T-cell (primary cell): ENCODE results near the gene ID2. TPM values are rescaled to one million over a fixed set of nuclear protein-coding genes. Genes with fewer than 3 reads are reported as not detected.

Source experiments
- ATAC-seq, 4 experiments: fragments of 200-7000 bp in 3 of 4; fragments of 150-1000 bp in 1 of 4; cut with Tn5 transposase; replicated peaks in 1 of 4; 1 replicate in 3 of 4; 2 replicates in 1 of 4; pipeline ENCODE4 v1.10.0; 2021; ENCODE audit warnings: moderate library complexity in 3 of 4, mild to moderate bottlenecking in 2 of 4, moderate number of reproducible peaks in 1 of 4
- CTCF ChIA-PET, 2 donors: fragments of 300-600 bp; sonication (Branson Sonifier 250); formaldehyde crosslinking; loops; one replicate each; lab custom pipeline; 2022; ENCODE audit warnings: antibody characterized with exemption in 2 of 2; lab: Charles Lee
- POLR2A ChIA-PET, 2 donors: fragments of 300-600 bp; sonication (Branson Sonifier 250); formaldehyde crosslinking; loops; one replicate each; lab custom pipeline; 2022; ENCODE audit warnings: antibody characterized with exemption in 2 of 2; lab: Charles Lee
- DNase-seq, 35 experiments: peaks; one replicate each; pipeline versions ENCODE4 v3.0.0 to v3.0.0-alpha.2; 2013 to 2023
- H3K27ac ChIP-seq: one replicate; pipeline ENCODE4 v1.5.1; 2013; ENCODE audit warnings: low read length
- H3K27me3 ChIP-seq, 2 experiments: replicated peaks in 1 of 2; 1 replicate in 1 of 2; 2 replicates in 1 of 2; pipeline versions ENCODE4 v1.6.1 to v1.7.0; 2013; ENCODE audit warnings: low read length in 1 of 2, mixed read lengths in 1 of 2; ENCODE audit not compliant: control insufficient read depth in 2 of 2, insufficient read depth in 2 of 2; ENCODE audit errors: extremely low read depth in 1 of 2
- H3K36me3 ChIP-seq, 2 donors: 1 replicate in 1 of 2; 2 replicates in 1 of 2; pipeline versions ENCODE4 v1.6.1 to v1.7.0; 2013; ENCODE audit warnings: low read length in 1 of 2; ENCODE audit not compliant: control insufficient read depth in 2 of 2, insufficient read depth in 1 of 2; ENCODE audit errors: extremely low read depth in 1 of 2
- H3K4me1 ChIP-seq, 2 experiments: 1 replicate in 1 of 2; 2 replicates in 1 of 2; pipeline versions ENCODE4 v1.6.1 to v1.7.0; 2013; ENCODE audit warnings: low read length in 2 of 2, mixed read lengths in 1 of 2; ENCODE audit not compliant: insufficient read depth in 2 of 2, control insufficient read depth in 1 of 2; ENCODE audit errors: extremely low read depth in 1 of 2
- H3K4me3 ChIP-seq, 2 donors: 1 replicate in 1 of 2; 2 replicates in 1 of 2; pipeline versions ENCODE4 v1.5.1 to v1.7.0; 2013; ENCODE audit warnings: mild to moderate bottlenecking in 2 of 2, low read length in 1 of 2, moderate library complexity in 1 of 2; ENCODE audit not compliant: control insufficient read depth in 1 of 2; ENCODE audit errors: extremely low read depth in 1 of 2
- H3K9me3 ChIP-seq: 2 replicates; pipeline ENCODE4 v1.7.0; 2013
- H3K27ac Mint-ChIP-seq, 2 donors: one replicate each; pipeline ENCODE4 v1.8.0; 2020 to 2021; ENCODE audit warnings: mild to moderate bottlenecking in 2 of 2, mixed read lengths in 2 of 2
- H3K27me3 Mint-ChIP-seq, 2 donors: one replicate each; pipeline ENCODE4 v1.8.0; 2021 to 2022; ENCODE audit warnings: mixed read lengths in 2 of 2
- H3K36me3 Mint-ChIP-seq: one replicate; pipeline ENCODE4 v1.8.0; 2021; ENCODE audit warnings: mixed read lengths
- H3K4me1 Mint-ChIP-seq, 3 donors: one replicate each; pipeline ENCODE4 v1.8.0; 2020 to 2022; ENCODE audit warnings: mixed read lengths in 3 of 3, mild to moderate bottlenecking in 1 of 3
- H3K4me3 Mint-ChIP-seq, 3 donors: one replicate each; pipeline ENCODE4 v1.8.0; 2020 to 2022; ENCODE audit warnings: mild to moderate bottlenecking in 3 of 3, mixed read lengths in 3 of 3, moderate library complexity in 3 of 3
- H3K9me3 Mint-ChIP-seq, 3 donors: one replicate each; pipeline ENCODE4 v1.8.0; 2020 to 2022; ENCODE audit warnings: mixed read lengths in 3 of 3
- WGBS: methylation state at CpG from one replicate; pipeline ENCODE4 v1.1.5; 2013; ENCODE audit warnings: missing lambda C conversion rate; ENCODE audit not compliant: insufficient coverage; 5-methylcytosine and 5-hydroxymethylcytosine counted together
- total RNA-seq, 35 experiments: library from RNA in 6 of 35; stranded (reverse) in 6 of 35; fragments of 120-200 nt in 1 of 35; gene quantifications; one replicate each; pipeline versions ENCODE4 v1.2.1 to v1.2.4 and lab custom pipeline; 2013 to 2026

ID2 gene
- total RNA-seq, 5 donors from 2014 or later (not counting 1 experiment from before 2014, with no cell fraction given) = 55.5 to 153 (median 71.1) TPM

DNA sequence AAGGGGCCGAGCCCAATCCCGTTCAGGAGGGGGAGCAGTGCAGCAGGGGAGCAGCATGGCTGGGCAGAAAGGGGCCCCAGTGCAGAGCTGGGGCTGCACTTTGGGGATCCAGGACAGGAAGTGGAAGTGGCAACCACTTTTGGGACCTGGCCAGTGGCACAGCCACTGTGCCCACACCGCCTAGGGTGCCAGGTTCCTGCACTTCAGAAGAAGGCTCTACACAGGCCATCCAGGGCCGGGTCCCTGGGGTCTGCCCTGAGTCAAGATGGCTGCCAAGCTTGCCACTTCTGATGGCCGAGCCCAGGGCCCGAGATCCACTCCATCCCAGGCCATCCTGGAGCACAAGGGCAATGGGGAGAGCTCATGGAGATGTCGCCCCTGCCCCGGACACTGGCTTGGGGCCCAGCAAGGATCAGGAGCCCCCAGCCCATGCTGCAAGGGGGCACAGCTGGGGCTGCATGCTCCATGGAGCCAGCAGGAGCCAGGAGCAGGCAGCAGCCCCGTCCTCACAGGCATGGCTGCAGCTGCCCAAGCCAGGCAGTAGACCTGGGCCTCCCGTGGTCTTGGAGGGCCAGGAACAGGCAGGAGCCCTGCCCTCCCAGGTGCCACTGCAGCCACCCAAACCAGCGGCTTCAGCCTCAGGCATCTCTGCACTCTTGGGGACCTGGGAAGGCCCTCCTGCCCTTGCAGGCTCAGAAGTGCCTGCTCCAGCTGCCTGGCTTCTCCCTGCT, 35.0 kb upstream of the ID2 start:
- no peaks in the 10 kb centered on the region for H3K9me3 ChIP-seq
- H3K4me3 ChIP-seq = no peak overlapping the region
- no peak overlapping the region for H3K27ac ChIP-seq
- H3K36me3 ChIP-seq = no peaks in the 10 kb centered on the region
- Mint-ChIP-seq H3K27me3 (no peaks in the 10 kb centered on the region), H3K4me3 (no peak overlapping the region), H3K4me1 (peaks cover 0 to 2% (median 0%) of the 10 kb centered on the region in 3 donors), H3K36me3 (no peaks in the 10 kb centered on the region), H3K27ac (no peak overlapping the region), H3K9me3 (no peaks in the 10 kb centered on the region)
- ChIA-PET CTCF (no interaction called here), POLR2A (no interaction called here)
- 89% methylated on average over 11 of the region's 11 CpGs for WGBS
- H3K27me3 ChIP-seq = peaks cover 0 to 3% of the 10 kb centered on the region in 2 experiments
- H3K4me1 ChIP-seq = peaks cover 0 to 4% of the 10 kb centered on the region in 2 experiments
- DNase-seq = no peak
- no peak for ATAC-seq

DNA sequence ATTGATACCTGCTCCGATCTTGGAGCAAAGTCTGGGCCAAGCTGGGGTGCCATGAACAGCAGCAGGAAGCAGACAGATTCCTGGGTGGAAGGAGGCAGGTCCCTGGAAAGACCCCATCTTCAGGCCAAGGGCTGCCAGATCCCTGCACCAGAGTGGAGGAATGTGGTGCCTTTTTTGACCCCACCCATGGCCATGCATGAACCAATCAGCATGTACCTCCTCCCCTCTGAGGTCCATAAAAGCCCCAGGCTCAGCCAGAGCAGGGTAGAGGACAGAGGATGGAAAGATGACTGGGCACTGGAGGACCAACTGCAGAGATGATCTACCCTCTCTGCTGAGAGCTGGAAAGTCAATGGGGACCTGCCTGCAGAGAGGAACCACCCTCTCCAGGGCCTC, 34.4 kb upstream of the ID2 start:
- Mint-ChIP-seq H3K27ac (no peak overlapping the region), H3K9me3 (no peaks in the 10 kb centered on the region), H3K27me3 (no peaks in the 10 kb centered on the region), H3K36me3 (no peaks in the 10 kb centered on the region), H3K4me1 (peaks cover 0 to 2% (median 0%) of the 10 kb centered on the region in 3 donors), H3K4me3 (no peak overlapping the region)
- no peaks in the 10 kb centered on the region for H3K36me3 ChIP-seq
- H3K27ac ChIP-seq = no peak overlapping the region
- H3K4me3 ChIP-seq = no peak overlapping the region
- CTCF ChIA-PET = no interaction called here
- POLR2A ChIA-PET = no interaction called here
- peaks cover 0 to 4% of the 10 kb centered on the region in 2 experiments for H3K4me1 ChIP-seq
- DNase-seq (no peak), ATAC-seq (no peak)
- no peaks in the 10 kb centered on the region for H3K9me3 ChIP-seq
- H3K27me3 ChIP-seq = peaks cover 0 to 3% of the 10 kb centered on the region in 2 experiments
- 100% methylated on average over 1 of the region's 1 CpG for WGBS

GRCh38 chr2:8648441-8649213, 33.2 kb upstream of the ID2 start:
- no peak overlapping the region for H3K4me3 Mint-ChIP-seq
- Histone ChIP-seq H3K36me3 (no peaks in the 10 kb centered on the region), H3K27ac (no peak overlapping the region), H3K9me3 (no peaks in the 10 kb centered on the region), H3K27me3 (peaks cover 0 to 3% of the 10 kb centered on the region in 2 experiments), H3K4me1 (peaks cover 0 to 4% of the 10 kb centered on the region in 2 experiments), H3K4me3 (no peak overlapping the region)
- no peaks in the 10 kb centered on the region for H3K9me3 Mint-ChIP-seq
- H3K27me3 Mint-ChIP-seq = no peaks in the 10 kb centered on the region
- ChIA-PET CTCF (no interaction called here), POLR2A (no interaction called here)
- H3K27ac Mint-ChIP-seq = no peak overlapping the region
- no peak for ATAC-seq
- WGBS = 90% methylated on average over 2 of the region's 11 CpGs
- no peaks in the 10 kb centered on the region for H3K36me3 Mint-ChIP-seq
- DNase-seq = no peak
- peaks cover 0 to 2% (median 0%) of the 10 kb centered on the region in 3 donors for H3K4me1 Mint-ChIP-seq

DNA sequence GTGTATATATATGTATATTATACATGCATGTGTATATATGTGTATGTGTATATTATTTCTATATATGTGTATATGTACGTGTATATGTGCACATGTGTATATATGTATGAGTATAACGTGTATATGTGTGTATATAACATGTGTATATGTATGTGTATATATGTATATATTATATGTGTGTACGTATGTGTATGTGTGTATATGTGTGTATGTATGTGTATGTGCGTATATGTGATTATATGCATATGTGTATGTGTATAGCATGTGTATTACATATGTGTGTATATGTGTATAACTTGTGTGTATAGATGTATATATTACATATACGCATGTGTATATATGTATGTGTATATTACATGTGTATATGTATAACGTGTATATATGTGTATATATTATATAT, 32.1 kb upstream of the ID2 start:
- no peak for ATAC-seq
- H3K36me3 ChIP-seq = no peaks in the 10 kb centered on the region
- CTCF ChIA-PET = no interaction called here
- H3K9me3 ChIP-seq = no peaks in the 10 kb centered on the region
- Mint-ChIP-seq H3K27ac (no peak overlapping the region), H3K4me1 (no peaks in the 10 kb centered on the region), H3K36me3 (no peaks in the 10 kb centered on the region), H3K27me3 (peaks cover 0 to 4% of the 10 kb centered on the region in 2 donors), H3K4me3 (no peak overlapping the region), H3K9me3 (no peaks in the 10 kb centered on the region)
- H3K27ac ChIP-seq = no peak overlapping the region
- H3K4me1 ChIP-seq = peaks cover 0 to under 1% of the 10 kb centered on the region in 2 experiments
- POLR2A ChIA-PET = no interaction called here
- peaks cover 0 to 3% of the 10 kb centered on the region in 2 experiments for H3K27me3 ChIP-seq
- H3K4me3 ChIP-seq = no peak overlapping the region
- no peak for DNase-seq
- 100% methylated on average over 1 of the region's 6 CpGs for WGBS

GRCh38 chr2:8650256-8650655, 31.6 kb upstream of the ID2 start:
- POLR2A ChIA-PET = no interaction called here
- no peaks in the 10 kb centered on the region for H3K4me1 Mint-ChIP-seq
- H3K36me3 Mint-ChIP-seq = no peaks in the 10 kb centered on the region
- H3K27me3 Mint-ChIP-seq = peaks cover 0 to 4% of the 10 kb centered on the region in 2 donors
- Histone ChIP-seq H3K4me3 (no peak overlapping the region), H3K9me3 (no peaks in the 10 kb centered on the region), H3K27ac (no peak overlapping the region), H3K4me1 (no peaks in the 10 kb centered on the region), H3K36me3 (no peaks in the 10 kb centered on the region), H3K27me3 (peaks cover 0 to 3% of the 10 kb centered on the region in 2 experiments)
- CTCF ChIA-PET = no interaction called here
- H3K4me3 Mint-ChIP-seq = no peak overlapping the region
- ATAC-seq (no peak), DNase-seq (no peak)
- no peak overlapping the region for H3K27ac Mint-ChIP-seq
- no peaks in the 10 kb centered on the region for H3K9me3 Mint-ChIP-seq
- WGBS = 100% methylated on average over 2 of the region's 4 CpGs

- 94% methylated on average over 8 of the region's 11 CpGs for WGBS
- Histone ChIP-seq H3K27ac (no peak overlapping the region), H3K4me3 (no peak overlapping the region), H3K27me3 (peaks cover 0 to 10% of the 10 kb centered on the region in 2 experiments), H3K36me3 (no peaks in the 10 kb centered on the region), H3K4me1 (peaks cover 5 to 7% of the 10 kb centered on the region in 2 experiments), H3K9me3 (no peaks in the 10 kb centered on the region)
- H3K9me3 Mint-ChIP-seq = no peaks in the 10 kb centered on the region
- CTCF ChIA-PET = no interaction called here
- H3K36me3 Mint-ChIP-seq = no peaks in the 10 kb centered on the region
- DNase-seq (no peak), ATAC-seq (no peak)
- peaks cover 8 to 12% (median 8%) of the 10 kb centered on the region in 3 donors for H3K4me1 Mint-ChIP-seq
- peaks cover 6 to 16% of the 10 kb centered on the region in 2 donors for H3K27me3 Mint-ChIP-seq
- POLR2A ChIA-PET = no interaction called here
- no peak overlapping the region for H3K4me3 Mint-ChIP-seq
- no peak overlapping the region for H3K27ac Mint-ChIP-seq
These were observed 29.0 kb upstream of the ID2 start for GRCh38 chr2:8652774-8653426.
